Gastrocnemius medialis (tissue), 4 donors: ENCODE data around the gene MBNL2.

Experiments used
- CTCF ChIP-seq, 5 experiments: fragments of 450-650 bp in 3 of 5; fragments of 200-600 bp in 2 of 5; sonication (generic) in 2 of 5; IDR thresholded peaks in 4 of 5; conservative IDR thresholded peaks in 1 of 5; 1 replicate in 4 of 5; 2 replicates in 1 of 5; pipeline ENCODE4 v1.5.1; 2016 to 2019; ENCODE audit warnings: antibody characterized with exemption in 5 of 5, mild to moderate bottlenecking in 3 of 5, moderate library complexity in 3 of 5
- POLR2A ChIP-seq, 2 donors: fragments of 450-650 bp; IDR thresholded peaks; one replicate each; pipeline ENCODE4 v1.6.1; 2017; ENCODE audit warnings: antibody characterized with exemption in 2 of 2, mild to moderate bottlenecking in 2 of 2, moderate library complexity in 2 of 2

- no peak for TF ChIP-seq CTCF (IDR thresholded peaks at IDR 0.05 in 4 of 5, conservative IDR thresholded peaks at IDR 0.05 in 1 of 5)
- TF ChIP-seq POLR2A (IDR thresholded peaks at IDR 0.05), result no peak
These were observed 27.1 kb downstream of the MBNL2 start for GRCh38 chr13:97249093-97249795.
